HG02943 (cell line): ENCODE measurements around the gene APIP.

Source experiments
- ATAC-seq: cut with Tn5 transposase; IDR thresholded peaks from one replicate; pipeline ENCODE4 v1.9.1; 2021; ENCODE audit warnings: mild to moderate bottlenecking, low read depth, moderate library complexity; ENCODE audit not compliant: unreplicated experiment

APIP gene

GRCh38 chr11:34916015-34916842, at the start of gene APIP, which contains the start of gene PDHX:
TSS of gene APIP (minus strand) at chr11:34916379. CDS start at chr11:34916284, 95 bp downstream.
TSS of gene PDHX (plus strand) at chr11:34916618. CDS start at chr11:34916656, 38 bp downstream.
- peak; percentile 95 for ATAC-seq

- ATAC-seq = no peak
Observed at GRCh38 chr11:34964610-34965331, 48.6 kb upstream of the APIP start.

- no peak for ATAC-seq
Observed at GRCh38 chr11:34963351-34963750, 47.2 kb upstream of the APIP start.

- ATAC-seq = no peak
Observed at GRCh38 chr11:34962034-34962433, 45.9 kb upstream of the APIP start.

- ATAC-seq = no peak
Observed at GRCh38 chr11:34960277-34960676, 44.1 kb upstream of the APIP start.

- ATAC-seq = no peak
Observed at GRCh38 chr11:34959770-34960169, 43.6 kb upstream of the APIP start.

- no peak for ATAC-seq
Observed at GRCh38 chr11:34957606-34958005, 41.4 kb upstream of the APIP start.

- ATAC-seq = no peak
Observed at GRCh38 chr11:34957206-34957605, 41.0 kb upstream of the APIP start.

- no peak for ATAC-seq
Observed at GRCh38 chr11:34953955-34954354, 37.8 kb upstream of the APIP start.

- ATAC-seq = no peak
Observed at GRCh38 chr11:34948696-34949095, 32.5 kb upstream of the APIP start.

GRCh38 chr11:34944692-34945091, 28.5 kb upstream of the APIP start:
- no peak for ATAC-seq

GRCh38 chr11:34941688-34942087, 25.5 kb upstream of the APIP start:
- no peak for ATAC-seq

- ATAC-seq = no peak
Observed at GRCh38 chr11:34940026-34940677, 24.0 kb upstream of the APIP start.

- ATAC-seq = no peak
Observed at GRCh38 chr11:34938611-34939010, 22.4 kb upstream of the APIP start.

GRCh38 chr11:34936945-34937629, 20.9 kb upstream of the APIP start:
- ATAC-seq = no peak

GRCh38 chr11:34929794-34930763, 13.9 kb upstream of the APIP start:
- no peak for ATAC-seq

GRCh38 chr11:34928960-34929680, 12.9 kb upstream of the APIP start:
- no peak for ATAC-seq

GRCh38 chr11:34928268-34928959, 12.2 kb upstream of the APIP start:
- ATAC-seq = no peak
